ENCODE results near the gene LIPA. TPM values are rescaled to one million over a fixed set of nuclear protein-coding genes. Genes with fewer than 3 reads are reported as not detected.

Gene LIPA
- total and polyA plus RNA-seq, 8 donors = 58.0 to 137 (median 63.7) TPM

DNA sequence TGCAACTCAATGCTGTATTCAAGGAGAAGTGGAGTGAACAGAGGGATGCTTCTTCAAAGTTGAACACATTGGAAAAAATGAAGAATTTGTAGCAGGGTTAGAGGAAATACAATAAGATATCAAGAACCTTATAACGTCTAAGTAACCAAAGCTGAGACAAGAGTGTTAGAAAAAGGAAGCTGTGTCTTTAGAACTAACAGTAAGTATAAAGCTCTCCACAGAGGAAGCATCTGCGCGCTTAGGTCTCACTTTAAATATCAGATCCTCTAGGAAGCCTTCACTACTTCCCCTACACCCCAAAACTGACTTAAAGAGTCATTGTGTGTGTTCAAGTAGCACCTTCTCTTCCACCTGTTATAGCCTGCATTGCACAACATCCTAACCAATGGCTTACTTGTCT, 87.5 kb downstream of the LIPA start:
- Histone ChIP-seq H3K27ac (peak overlapping the region; percentile 50 to 63), H3K36me3 (no peaks in the 10 kb centered on the region), H3K4me3 (no peak overlapping the region), H3K9me3 (no peaks in the 10 kb centered on the region), H3K4me1 (peaks cover 3 to 17% of the 10 kb centered on the region in 2 donors), H3K27me3 (no peaks in the 10 kb centered on the region)
- DNase-seq (no peak), ATAC-seq (peak; percentile 59)
- intact Hi-C loops (cut with DNase I) = no loop called here
- TF ChIP-seq, protein P1, sequence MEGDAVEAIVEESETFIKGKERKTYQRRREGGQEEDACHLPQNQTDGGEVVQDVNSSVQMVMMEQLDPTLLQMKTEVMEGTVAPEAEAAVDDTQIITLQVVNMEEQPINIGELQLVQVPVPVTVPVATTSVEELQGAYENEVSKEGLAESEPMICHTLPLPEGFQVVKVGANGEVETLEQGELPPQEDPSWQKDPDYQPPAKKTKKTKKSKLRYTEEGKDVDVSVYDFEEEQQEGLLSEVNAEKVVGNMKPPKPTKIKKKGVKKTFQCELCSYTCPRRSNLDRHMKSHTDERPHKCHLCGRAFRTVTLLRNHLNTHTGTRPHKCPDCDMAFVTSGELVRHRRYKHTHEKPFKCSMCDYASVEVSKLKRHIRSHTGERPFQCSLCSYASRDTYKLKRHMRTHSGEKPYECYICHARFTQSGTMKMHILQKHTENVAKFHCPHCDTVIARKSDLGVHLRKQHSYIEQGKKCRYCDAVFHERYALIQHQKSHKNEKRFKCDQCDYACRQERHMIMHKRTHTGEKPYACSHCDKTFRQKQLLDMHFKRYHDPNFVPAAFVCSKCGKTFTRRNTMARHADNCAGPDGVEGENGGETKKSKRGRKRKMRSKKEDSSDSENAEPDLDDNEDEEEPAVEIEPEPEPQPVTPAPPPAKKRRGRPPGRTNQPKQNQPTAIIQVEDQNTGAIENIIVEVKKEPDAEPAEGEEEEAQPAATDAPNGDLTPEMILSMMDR (IDR thresholded peaks at IDR 0.05) = no peak

Other genes starting within 250 kb of the LIPA start
- gene CH25H, start 44.5 kb downstream of the LIPA start, total RNA-seq = 10 to 100 TPM in 1 of 2 donors, 1 to 10 TPM in 1; 9.8 to 14.7 TPM
- under 1 TPM; 0.10 to 0.31 (median 0.19) TPM for gene CH25H, start 44.5 kb downstream of the LIPA start, polyA plus RNA-seq (ENCODE audit: insufficient read length in 6 of 6)
- gene IFIT2, start 50.3 kb upstream of the LIPA start, total RNA-seq = 10 to 100 TPM; 18.7 to 26.1 TPM
- 10 to 100 TPM in 5 of 6 donors, 1 to 10 TPM in 1; 9.4 to 16.4 (median 13.7) TPM for gene IFIT2, start 50.3 kb upstream of the LIPA start, polyA plus RNA-seq (ENCODE audit: insufficient read length in 6 of 6)
- 10 to 100 TPM; 36.2 to 48.9 TPM for gene IFIT3, start 76.2 kb upstream of the LIPA start, total RNA-seq
- gene IFIT3, start 76.2 kb upstream of the LIPA start, polyA plus RNA-seq (ENCODE audit: insufficient read length in 6 of 6) = 10 to 100 TPM; 12.4 to 16.9 (median 13.5) TPM
- not detected for gene IFIT1B, start 126.3 kb upstream of the LIPA start, total RNA-seq
- under 1 TPM; 0.20 to 0.92 (median 0.47) TPM for gene IFIT1B, start 126.3 kb upstream of the LIPA start, polyA plus RNA-seq (ENCODE audit: insufficient read length in 6 of 6)
- 10 to 100 TPM; 30.7 to 34.8 TPM for gene IFIT1, start 140.8 kb upstream of the LIPA start, total RNA-seq
- gene IFIT1, start 140.8 kb upstream of the LIPA start, polyA plus RNA-seq (ENCODE audit: insufficient read length in 6 of 6) = 10 to 100 TPM; 12.6 to 23.5 (median 19.3) TPM
- 10 to 100 TPM; 21.4 to 26.3 TPM for gene IFIT5, start 162.8 kb upstream of the LIPA start, total RNA-seq
- 10 to 100 TPM; 14.0 to 20.0 (median 17.8) TPM for gene IFIT5, start 162.8 kb upstream of the LIPA start, polyA plus RNA-seq (ENCODE audit: insufficient read length in 6 of 6)